Right atrium auricular region (tissue), 2 donors: Measurements from ENCODE around the gene CCDC33. TPM values are rescaled to one million over a fixed set of nuclear protein-coding genes. Genes with fewer than 3 reads are reported as not detected.

ENCODE experiments used
- DNase-seq: peaks from one replicate; pipeline ENCODE4 v3.0.0-alpha.2; 2019; ENCODE audit warnings: low spot score
- H3K27ac ChIP-seq, 2 donors: fragments of 200-600 bp; sonication (generic); 1 replicate in 1 of 2; 2 replicates in 1 of 2; pipeline ENCODE4 v1.5.1; 2016 to 2019
- H3K27me3 ChIP-seq, 2 donors: fragments of 200-600 bp; sonication (generic); one replicate each; pipeline versions ENCODE4 v1.5.1 to v1.6.0; 2017 to 2019
- H3K36me3 ChIP-seq: fragments of 200-600 bp; sonication (generic); one replicate; pipeline ENCODE4 v1.5.1; 2016
- H3K4me1 ChIP-seq, 2 donors: fragments of 200-600 bp; sonication (generic); one replicate each; pipeline versions ENCODE4 v1.5.1 to v1.6.0; 2017 to 2019
- H3K4me3 ChIP-seq, 2 donors: fragments of 200-600 bp; sonication (generic); 1 replicate in 1 of 2; 2 replicates in 1 of 2; pipeline ENCODE4 v1.5.1; 2017 to 2019; ENCODE audit warnings: mild to moderate bottlenecking in 1 of 2, moderate library complexity in 1 of 2
- H3K9me3 ChIP-seq, 2 donors: fragments of 200-600 bp; sonication (generic); one replicate each; pipeline ENCODE4 v1.5.1; 2019
- total RNA-seq, 2 donors: library from RNA; depleted of rRNA; stranded (reverse); fragments of >200 nt; gene quantifications; one replicate each; pipeline ENCODE4 v1.1.0, GENCODE V29; 2016
- TF ChIP-seq, protein P1 (sequence below), 2 donors: fragments of 200-600 bp; sonication (generic); IDR thresholded peaks; one replicate each; pipeline ENCODE4 v1.5.1; 2019; ENCODE audit warnings: antibody characterized with exemption in 2 of 2

Gene CCDC33
- total RNA-seq, 2 donors from 2014 or later, result not detected

DNA sequence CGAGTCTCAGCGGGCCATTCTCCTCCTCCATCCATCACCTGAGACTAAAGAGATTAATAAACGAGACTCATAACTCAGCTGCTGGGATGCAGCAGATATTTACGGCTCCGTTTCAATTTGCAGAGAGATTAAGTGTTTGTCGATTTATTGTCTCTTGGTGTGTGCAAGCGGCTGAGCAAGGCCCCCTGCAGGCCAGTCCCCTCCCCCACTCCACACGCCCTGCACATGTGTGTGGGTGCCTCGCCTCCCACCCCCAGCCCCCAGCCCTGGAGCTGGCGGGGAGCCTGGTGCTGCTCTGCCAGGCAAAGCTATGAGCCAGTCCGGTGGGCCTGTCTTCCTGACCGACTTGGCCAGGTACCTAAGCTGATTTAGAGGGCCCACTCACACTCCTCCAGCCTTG, 68.3 kb downstream of the CCDC33 start:
- H3K27ac ChIP-seq, result no peak overlapping the region

DNA sequence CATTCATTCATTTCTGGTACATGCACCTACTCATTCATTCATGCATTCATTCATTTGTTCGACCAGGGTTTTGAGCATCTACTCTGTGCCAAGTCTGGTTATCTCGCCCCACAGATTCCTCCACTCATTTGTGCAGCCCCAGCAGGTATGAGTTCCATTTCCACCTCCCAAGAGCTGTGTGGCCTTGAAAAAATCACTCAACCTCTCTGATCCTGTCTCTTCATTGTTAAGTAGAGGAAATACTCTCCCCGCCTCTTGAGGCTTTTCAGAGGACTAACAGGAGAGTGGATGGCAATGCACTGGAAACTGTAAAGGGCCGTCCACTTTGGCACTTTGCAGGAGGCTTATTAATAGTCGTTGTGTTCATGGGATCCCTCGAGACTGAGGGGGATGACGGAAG, 69.6 kb downstream of the CCDC33 start:
- Histone ChIP-seq H3K9me3 (no peaks in the 10 kb centered on the region), H3K4me3 (no peak overlapping the region), H3K36me3 (no peaks in the 10 kb centered on the region), H3K27me3 (no peaks in the 10 kb centered on the region), H3K4me1 (peaks cover 0 to 4% of the 10 kb centered on the region in 2 donors), H3K27ac (no peak overlapping the region)
- no peak for DNase-seq
- TF ChIP-seq, protein P1, sequence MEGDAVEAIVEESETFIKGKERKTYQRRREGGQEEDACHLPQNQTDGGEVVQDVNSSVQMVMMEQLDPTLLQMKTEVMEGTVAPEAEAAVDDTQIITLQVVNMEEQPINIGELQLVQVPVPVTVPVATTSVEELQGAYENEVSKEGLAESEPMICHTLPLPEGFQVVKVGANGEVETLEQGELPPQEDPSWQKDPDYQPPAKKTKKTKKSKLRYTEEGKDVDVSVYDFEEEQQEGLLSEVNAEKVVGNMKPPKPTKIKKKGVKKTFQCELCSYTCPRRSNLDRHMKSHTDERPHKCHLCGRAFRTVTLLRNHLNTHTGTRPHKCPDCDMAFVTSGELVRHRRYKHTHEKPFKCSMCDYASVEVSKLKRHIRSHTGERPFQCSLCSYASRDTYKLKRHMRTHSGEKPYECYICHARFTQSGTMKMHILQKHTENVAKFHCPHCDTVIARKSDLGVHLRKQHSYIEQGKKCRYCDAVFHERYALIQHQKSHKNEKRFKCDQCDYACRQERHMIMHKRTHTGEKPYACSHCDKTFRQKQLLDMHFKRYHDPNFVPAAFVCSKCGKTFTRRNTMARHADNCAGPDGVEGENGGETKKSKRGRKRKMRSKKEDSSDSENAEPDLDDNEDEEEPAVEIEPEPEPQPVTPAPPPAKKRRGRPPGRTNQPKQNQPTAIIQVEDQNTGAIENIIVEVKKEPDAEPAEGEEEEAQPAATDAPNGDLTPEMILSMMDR (IDR thresholded peaks at IDR 0.05), result no peak

More for the DNA sequence above, 68.3 kb downstream of the CCDC33 start:
- TF ChIP-seq, protein P1 (IDR thresholded peaks at IDR 0.05), result no peak
- no peak overlapping the region for H3K4me3 ChIP-seq
- no peak for DNase-seq
- no peaks in the 10 kb centered on the region for H3K36me3 ChIP-seq
- H3K9me3 ChIP-seq, result no peaks in the 10 kb centered on the region
- no peaks in the 10 kb centered on the region for H3K27me3 ChIP-seq
- peaks cover 0 to 4% of the 10 kb centered on the region in 2 donors for H3K4me1 ChIP-seq

DNA sequence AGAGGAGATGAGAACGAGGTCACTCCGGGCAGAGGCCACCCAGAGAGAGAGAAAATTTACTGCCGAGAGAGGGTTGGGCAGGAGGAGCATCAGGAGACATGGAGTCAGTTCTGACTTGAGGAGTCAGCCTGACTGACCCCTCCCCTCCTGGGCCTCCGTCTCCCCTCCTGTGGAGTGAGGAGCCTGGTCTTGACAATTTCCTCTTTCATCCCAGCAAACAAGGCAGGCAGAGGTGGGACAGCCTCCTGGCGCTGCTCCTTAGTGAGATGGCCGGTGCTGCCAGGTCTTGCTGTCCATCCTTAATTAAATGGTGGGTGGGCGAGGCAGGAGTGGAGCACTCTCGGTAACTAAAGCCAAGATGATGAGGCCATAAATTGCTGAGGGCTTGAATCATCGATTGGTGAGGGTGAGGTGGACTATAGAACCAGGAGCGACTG, 70.7 kb downstream of the CCDC33 start:
- H3K27me3 ChIP-seq, result no peaks in the 10 kb centered on the region
- no peak for DNase-seq
- H3K4me3 ChIP-seq, result no peak overlapping the region
- H3K27ac ChIP-seq, result no peak overlapping the region
- H3K9me3 ChIP-seq, result no peaks in the 10 kb centered on the region
- TF ChIP-seq, protein P1 (IDR thresholded peaks at IDR 0.05), result no peak
- H3K4me1 ChIP-seq, result peaks cover 0 to 4% of the 10 kb centered on the region in 2 donors
- no peaks in the 10 kb centered on the region for H3K36me3 ChIP-seq

DNA sequence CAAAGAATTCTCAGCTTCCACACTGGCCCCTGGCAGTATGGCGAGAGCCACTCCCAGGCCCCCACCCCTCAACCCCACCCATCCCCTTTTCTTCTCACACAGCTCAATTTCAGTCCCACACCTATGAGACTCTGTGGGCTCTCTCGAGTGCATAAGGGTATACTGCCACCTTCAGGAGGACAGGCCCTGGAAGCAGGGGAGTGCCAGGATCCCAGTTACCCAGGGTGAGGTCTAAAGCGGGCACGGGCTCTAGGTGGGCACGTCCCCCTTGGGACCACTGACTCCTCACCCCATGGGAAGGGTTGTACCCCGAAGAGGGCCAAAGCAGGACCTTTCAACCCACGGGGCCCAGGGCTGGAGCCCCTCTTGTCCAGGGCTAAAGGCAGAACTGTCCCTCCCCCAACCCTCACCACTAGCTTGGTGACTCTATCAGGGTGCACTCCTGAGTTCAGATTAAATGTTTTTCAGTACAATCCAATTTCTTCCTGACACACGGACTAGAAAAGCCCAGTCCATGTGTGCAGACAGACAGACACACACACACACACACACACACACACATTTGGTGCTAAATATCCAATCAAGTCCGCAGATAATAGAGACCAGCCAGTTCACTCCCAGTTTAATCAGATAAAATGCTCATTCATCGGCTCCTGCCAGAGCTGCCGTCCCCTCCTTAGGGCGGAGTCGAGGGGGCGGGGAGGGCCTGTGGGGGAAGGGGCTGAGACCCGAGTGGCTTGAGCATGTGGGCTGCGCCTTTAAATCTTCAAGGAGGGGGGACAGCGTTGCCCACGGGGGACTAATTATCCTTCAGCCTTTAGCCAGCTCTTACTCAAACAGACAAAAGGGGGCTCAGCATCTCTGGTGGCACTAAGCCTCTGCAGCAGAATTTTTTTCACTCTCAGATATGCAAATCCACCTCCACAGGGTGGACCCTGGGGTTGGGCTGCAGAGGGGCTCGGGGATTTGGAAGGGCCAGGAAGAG, 72.0 kb downstream of the CCDC33 start:
- Histone ChIP-seq H3K4me1 (peaks cover 0 to 4% of the 10 kb centered on the region in 2 donors), H3K36me3 (no peaks in the 10 kb centered on the region), H3K27ac (no peak overlapping the region), H3K27me3 (no peaks in the 10 kb centered on the region), H3K9me3 (no peaks in the 10 kb centered on the region), H3K4me3 (no peak overlapping the region)
- DNase-seq, result peak; percentile 65
- TF ChIP-seq, protein P1 (IDR thresholded peaks at IDR 0.05), result peak; percentile 70 to 84

DNA sequence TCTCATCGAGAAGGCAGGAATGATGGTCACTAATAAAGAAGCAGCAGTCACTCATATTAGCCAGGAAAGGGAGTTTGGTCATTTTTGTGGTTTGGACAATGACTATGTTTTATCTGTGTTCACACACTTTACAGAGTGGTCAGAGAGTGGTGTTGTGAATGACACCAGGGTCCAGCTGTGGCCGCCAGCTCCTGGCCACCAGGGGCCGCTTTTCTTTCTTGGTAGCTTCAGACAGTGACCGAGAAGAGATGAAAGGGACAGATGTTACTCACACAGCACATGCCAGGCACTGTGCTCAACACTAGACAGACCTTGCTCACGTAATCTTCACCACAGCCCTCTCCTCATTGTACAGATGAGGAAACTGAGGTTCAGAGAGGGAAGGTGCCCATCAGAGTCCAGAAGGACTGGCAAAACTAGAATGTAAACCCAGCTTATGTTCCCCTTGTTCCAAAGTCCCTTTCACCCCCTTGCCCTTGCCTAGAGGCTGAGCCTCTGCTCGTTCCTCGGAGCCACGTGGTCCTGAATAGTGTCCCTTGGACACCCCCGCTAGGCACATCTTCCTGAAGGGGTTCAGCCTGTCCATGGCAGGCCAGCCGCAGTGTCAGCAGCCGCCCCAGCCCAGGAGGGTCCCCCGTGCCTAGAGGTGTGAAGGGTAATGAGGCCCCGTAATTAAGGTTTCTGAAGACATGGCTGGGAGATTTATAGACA, 75.8 kb downstream of the CCDC33 start:
- Histone ChIP-seq H3K4me3 (no peak overlapping the region), H3K27ac (no peak overlapping the region), H3K36me3 (no peaks in the 10 kb centered on the region), H3K27me3 (no peaks in the 10 kb centered on the region), H3K4me1 (peaks cover 0 to 29% of the 10 kb centered on the region in 2 donors), H3K9me3 (no peaks in the 10 kb centered on the region)
- TF ChIP-seq, protein P1 (IDR thresholded peaks at IDR 0.05), result peak; percentile 26 to 62
- DNase-seq, result no peak
